H4 (cell line): Measurements from ENCODE around the gene ZNF749. TPM values are rescaled to one million over a fixed set of nuclear protein-coding genes. Genes with fewer than 3 reads are reported as not detected.
"Not testable (repeated sequence)": the region's sequence is repeated elsewhere in the genome, so short reads cannot be mapped to it uniquely, and the experiment has no call there.

Experiments
- DNase-seq: peaks from one replicate; pipeline ENCODE4 v3.0.0-alpha.2; 2015; ENCODE audit warnings: low spot score
- total RNA-seq: library from RNA; depleted of rRNA; stranded (reverse); fragments of >200 nt; shearing (Covaris generic); gene quantifications from 2 replicates; pipeline ENCODE4 v1.2.3, GENCODE V29; 2014; rRNA removed

Gene ZNF749
- total RNA-seq, 1 experiment from 2014 or later, result 9.8 TPM

- DNase-seq, result peak; percentile 37
Observed at GRCh38 chr19:57465680-57466381, 30.7 kb downstream of the ZNF749 start.

- no peak for DNase-seq
Observed at GRCh38 chr19:57466489-57466888, 31.4 kb downstream of the ZNF749 start.

- no peak for DNase-seq
Observed at GRCh38 chr19:57473646-57474045, 38.5 kb downstream of the ZNF749 start.

- peak; percentile 96 for DNase-seq
Observed at GRCh38 chr19:57477191-57478008, 42.3 kb downstream of the ZNF749 start, which contains the start of gene ZNF772. TSS of gene ZNF772 (minus strand) at chr19:57477566. CDS start at chr19:57477309, 257 bp downstream.

GRCh38 chr19:57487477-57488298 is 52.6 kb downstream of the ZNF749 start, which contains the start of gene ZNF419:
TSS of gene ZNF419 (plus strand) at chr19:57487750. CDS start at chr19:57487951, 201 bp downstream.
- DNase-seq, result peak; percentile 88

- DNase-seq, result not testable (repeated sequence)
Observed at GRCh38 chr19:57488299-57488644, 53.1 kb downstream of the ZNF749 start.

Other genes with a start within 250 kb of the ZNF749 start
- 9.6 and 11.9 TPM in 2 replicates for gene ZNF264, start 243.8 kb upstream of the ZNF749 start, total RNA-seq
- 1.2 and 1.3 TPM in 2 replicates for gene AURKC, start 204.3 kb upstream of the ZNF749 start, total RNA-seq
- 6.1 and 7.8 TPM in 2 replicates for gene ZNF805, start 194.7 kb upstream of the ZNF749 start, total RNA-seq
- gene ZNF460, start 154.8 kb upstream of the ZNF749 start, total RNA-seq, result 29.7 and 30.4 TPM in 2 replicates
- gene ZNF543, start 114.9 kb upstream of the ZNF749 start, total RNA-seq, result 6.9 and 7.7 TPM in 2 replicates
- 9.4 and 11.4 TPM in 2 replicates for gene ZNF304, start 84.1 kb upstream of the ZNF749 start, total RNA-seq
- 38.7 and 39.0 TPM in 2 replicates for gene TRAPPC2B, start 71.8 kb upstream of the ZNF749 start, total RNA-seq
- gene ZNF547, start 71.8 kb upstream of the ZNF749 start, total RNA-seq, result 1.8 and 3.6 TPM in 2 replicates
- 15.0 and 20.7 TPM in 2 replicates for gene ZNF548, start 45.5 kb upstream of the ZNF749 start, total RNA-seq
- gene ZNF17, start 24.2 kb upstream of the ZNF749 start, total RNA-seq, result 3.1 and 4.5 TPM in 2 replicates
- gene VN1R1, start 21.8 kb downstream of the ZNF749 start, total RNA-seq, result 0.10 and 0.17 TPM in 2 replicates
- 17.8 and 24.0 TPM in 2 replicates for gene ZNF772, start 42.2 kb downstream of the ZNF749 start, total RNA-seq
- 12.4 and 18.0 TPM in 2 replicates for gene ZNF419, start 52.4 kb downstream of the ZNF749 start, total RNA-seq
- gene ZNF773, start 64.6 kb downstream of the ZNF749 start, total RNA-seq, result 15.2 and 22.6 TPM in 2 replicates
- 3.0 and 5.5 TPM in 2 replicates for gene ZNF549, start 92.0 kb downstream of the ZNF749 start, total RNA-seq
- 4.7 and 5.0 TPM in 2 replicates for gene ZNF550, start 124.5 kb downstream of the ZNF749 start, total RNA-seq
- gene ZNF416, start 143.6 kb downstream of the ZNF749 start, total RNA-seq, result 3.9 and 7.3 TPM in 2 replicates
- gene ZIK1, start 148.8 kb downstream of the ZNF749 start, total RNA-seq, result 6.9 and 7.8 TPM in 2 replicates
- 9.1 and 11.9 TPM in 2 replicates for gene ZNF530, start 164.6 kb downstream of the ZNF749 start, total RNA-seq
- 16.8 and 26.1 TPM in 2 replicates for gene ZNF134, start 178.9 kb downstream of the ZNF749 start, total RNA-seq
- 9.7 and 10.7 TPM in 2 replicates for gene ZNF211, start 197.8 kb downstream of the ZNF749 start, total RNA-seq
- not detected in 2 replicates for gene ZSCAN4, start 233.6 kb downstream of the ZNF749 start, total RNA-seq
- gene ZNF551, start 246.7 kb downstream of the ZNF749 start, total RNA-seq, result 15.2 and 17.6 TPM in 2 replicates